GM21737 (cell line): ENCODE results near the gene MEF2C.
"Not testable (repeated sequence)": the region's sequence is repeated elsewhere in the genome, so short reads cannot be mapped to it uniquely, and the experiment has no call there.

Source experiments
- ATAC-seq: cut with Tn5 transposase; IDR thresholded peaks from one replicate; pipeline ENCODE4 v1.9.1; 2021; ENCODE audit warnings: mild to moderate bottlenecking, moderate library complexity; ENCODE audit not compliant: unreplicated experiment

Gene MEF2C

DNA sequence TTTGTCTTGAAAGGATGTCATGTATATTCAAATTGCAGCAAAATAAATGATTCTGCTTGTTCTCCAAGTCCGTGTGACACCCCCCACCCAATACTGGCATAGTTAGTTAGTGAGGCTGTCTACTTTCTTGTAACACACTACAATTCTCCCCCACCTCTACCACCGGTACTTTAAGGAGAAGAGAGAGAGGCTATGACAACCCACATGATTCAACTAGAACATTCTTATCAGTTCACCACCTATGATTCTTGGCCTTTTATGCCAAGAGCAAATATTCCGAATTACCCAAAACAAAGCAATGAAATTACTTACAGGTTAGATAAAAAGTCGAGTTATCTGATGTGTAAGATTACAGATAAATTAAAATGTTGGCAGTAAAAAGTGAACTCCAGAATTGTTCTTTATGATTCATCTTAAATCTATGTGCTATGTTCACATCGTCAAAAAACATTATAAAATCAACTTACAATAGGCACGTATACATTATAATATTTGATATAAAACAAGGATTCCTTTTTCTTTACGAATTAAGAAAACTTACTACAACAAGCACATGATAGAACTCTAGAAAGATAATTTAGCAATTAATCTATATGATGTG is 14.4 kb downstream of the MEF2C start:
- no peak for ATAC-seq

DNA sequence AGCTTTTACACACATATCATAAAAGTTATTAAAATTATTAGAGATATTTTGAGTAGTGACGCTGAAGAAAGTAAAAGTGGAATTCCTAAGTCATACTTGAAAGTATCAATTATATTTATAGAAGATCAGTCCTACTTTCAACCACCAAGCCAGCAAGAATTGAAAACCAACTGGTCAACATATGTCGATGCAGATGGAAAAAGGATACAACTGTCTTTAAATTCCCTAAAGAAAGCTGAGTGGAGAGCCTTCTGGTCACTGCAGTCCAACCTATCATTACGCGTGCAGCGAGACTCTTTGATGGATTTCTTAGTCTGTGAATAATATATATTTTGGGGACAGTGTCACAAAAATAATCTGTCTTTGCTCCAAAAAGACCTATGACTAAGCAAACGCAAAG is 15.3 kb downstream of the MEF2C start:
- no peak for ATAC-seq

DNA sequence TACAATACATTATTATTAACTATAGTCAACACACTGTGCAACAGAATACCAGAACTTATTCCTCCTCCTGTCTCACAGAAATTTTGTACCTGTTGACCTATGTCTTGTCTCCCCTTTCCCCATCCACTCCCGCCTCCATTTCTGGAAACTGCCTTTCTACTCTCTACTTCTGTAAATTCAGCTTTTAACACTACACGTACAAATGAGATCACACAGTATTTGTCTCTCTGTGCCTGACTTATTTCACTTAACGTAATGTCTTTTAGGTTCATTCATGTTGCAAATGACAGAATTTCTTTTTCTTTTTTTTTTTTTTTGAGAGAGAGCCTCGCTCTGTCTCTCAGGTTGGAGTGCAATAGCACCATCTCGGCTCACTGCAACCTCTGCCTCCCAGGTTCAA is 19.5 kb downstream of the MEF2C start:
- ATAC-seq: no peak

DNA sequence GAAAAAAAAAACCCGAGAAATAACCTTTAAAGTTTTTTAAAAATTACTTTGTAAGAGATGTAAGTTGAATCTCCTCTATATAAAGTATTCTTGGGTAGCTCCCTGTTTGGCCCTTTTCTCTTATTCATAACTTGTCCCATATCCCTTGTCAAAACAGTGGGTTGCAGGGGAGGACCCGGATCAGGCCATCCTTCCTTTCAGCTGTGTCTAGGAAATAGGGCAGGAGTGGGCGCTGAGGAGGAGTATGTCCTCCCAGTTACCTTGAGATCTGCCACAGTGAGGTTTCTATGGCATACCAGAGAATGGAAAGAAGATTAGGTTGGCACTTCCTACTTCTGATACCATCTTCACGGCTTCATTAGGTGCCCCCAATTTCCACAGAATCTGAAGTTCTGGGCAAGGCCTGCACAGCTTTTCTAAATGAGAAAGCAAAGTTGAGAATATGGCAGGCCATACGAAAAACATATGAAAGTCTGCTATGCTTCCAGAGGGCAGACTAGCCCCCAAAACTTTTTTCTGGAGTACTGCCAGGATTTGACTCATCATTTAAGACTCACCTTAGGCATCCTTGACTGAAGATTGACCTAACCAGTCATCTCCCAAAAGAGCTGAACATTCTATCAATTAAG is 20.3 kb downstream of the MEF2C start:
- ATAC-seq: no peak

DNA sequence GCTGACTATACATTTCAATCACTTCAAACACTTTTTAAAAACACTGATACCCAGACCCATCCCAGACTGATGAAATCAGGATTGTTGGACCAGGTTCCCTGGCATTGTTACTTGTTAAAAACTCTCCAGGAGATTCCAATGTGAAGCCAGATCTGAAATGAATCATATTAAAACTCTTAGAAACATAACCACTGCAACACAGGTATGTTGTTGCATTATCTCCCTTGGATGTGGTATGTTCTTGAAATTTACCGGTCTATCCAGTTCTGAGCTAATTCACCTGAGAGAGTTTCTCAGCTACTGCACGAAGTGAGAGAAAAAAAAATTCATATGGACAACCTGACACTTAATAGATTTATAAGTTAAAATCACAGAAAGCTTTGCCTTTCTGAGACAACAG is 21.8 kb downstream of the MEF2C start:
- ATAC-seq: no peak

DNA sequence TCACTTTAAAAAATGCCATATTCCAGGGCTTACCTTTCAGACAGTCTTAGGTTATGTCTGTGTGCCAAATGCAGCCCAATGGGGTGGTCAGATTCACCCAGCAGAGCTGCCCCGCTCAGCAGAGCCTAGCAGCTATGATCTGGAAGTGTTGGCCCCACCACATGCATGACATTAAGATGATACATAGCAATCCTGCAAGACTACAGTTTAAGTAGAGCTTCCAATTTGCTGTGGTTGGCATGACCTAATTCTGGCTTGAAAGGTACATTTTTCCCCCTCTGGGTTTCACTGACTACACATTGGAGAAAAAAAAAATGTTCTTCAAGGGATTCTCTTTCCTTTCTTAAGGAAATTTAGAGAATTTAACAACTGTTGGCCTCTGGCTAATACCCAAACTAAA is 22.5 kb downstream of the MEF2C start:
- ATAC-seq: no peak

DNA sequence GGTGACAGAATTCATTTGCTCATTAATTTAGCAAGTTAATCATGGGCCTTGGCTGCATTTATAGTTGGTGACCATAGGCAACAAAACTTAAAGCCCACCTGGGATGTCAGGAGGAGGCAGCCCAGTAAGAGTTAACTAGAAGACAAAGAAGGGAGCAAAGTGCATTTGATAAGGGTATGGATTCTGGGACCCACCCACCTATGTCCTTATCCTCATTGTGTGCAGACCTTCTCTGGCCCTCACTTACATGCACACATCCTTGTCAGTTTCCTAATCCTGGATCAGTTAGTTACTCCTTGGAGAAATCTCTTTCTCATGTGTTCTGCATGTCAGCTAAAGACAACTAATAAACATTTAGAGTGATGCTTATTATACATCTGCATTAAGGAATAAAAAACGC is 24.6 kb downstream of the MEF2C start:
- ATAC-seq: no peak

DNA sequence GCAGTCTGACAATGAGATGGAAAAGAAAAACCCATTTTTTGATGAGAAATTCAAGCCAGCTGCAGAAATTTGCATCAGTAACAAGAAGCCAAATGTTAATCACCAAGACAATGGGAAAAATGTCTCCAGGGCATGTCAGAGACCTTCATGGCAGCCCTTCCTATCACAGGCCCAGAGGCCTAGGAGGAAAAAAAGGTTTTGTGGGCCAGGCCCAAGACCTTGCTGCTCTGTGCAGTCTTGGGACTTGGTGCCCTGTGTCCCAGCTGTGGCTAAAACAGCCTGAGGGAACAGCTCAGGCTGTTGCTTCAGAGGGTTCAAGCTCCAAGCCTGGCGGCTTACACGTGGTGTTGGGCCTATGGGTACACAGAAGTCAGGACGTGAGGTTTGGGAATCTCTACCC is 26.6 kb downstream of the MEF2C start:
- ATAC-seq: not testable (repeated sequence)

DNA sequence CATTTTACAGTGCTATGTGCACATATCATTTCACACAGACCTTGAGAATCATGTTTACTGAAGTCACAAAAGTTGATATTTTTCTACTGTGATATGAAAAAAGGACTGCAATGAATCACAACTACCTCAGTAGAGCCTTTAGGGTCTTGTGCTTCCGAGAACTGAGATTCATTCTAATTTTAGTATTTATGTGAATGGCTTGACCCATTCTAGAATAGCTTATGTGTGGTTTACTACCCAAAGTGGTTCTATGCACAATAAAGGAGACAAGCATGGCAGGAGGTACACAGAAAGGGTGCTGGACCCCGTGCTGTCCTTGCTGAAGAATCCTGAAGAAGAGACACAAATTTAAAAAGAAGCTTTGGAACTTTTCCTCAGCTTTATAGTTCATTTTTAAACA is 28.2 kb downstream of the MEF2C start:
- ATAC-seq: no peak

DNA sequence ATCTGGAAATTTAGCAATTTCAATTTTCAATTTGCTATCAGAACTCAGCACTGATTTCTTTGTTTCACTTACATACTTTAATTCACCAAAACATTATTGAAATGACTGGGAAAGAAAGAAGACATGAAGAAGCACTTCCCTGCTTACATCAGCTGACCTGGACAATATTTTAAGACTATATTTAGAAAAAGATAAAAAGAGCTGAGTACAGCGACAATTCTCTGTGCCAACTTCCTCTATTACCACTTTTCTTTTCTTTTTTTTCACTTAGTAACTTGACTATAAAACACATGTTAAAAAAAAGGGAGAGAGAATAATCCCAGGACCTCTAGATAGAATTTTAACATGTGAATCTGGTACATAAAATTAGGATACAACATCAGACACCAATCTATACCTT is 35.6 kb downstream of the MEF2C start:
- ATAC-seq: no peak

DNA sequence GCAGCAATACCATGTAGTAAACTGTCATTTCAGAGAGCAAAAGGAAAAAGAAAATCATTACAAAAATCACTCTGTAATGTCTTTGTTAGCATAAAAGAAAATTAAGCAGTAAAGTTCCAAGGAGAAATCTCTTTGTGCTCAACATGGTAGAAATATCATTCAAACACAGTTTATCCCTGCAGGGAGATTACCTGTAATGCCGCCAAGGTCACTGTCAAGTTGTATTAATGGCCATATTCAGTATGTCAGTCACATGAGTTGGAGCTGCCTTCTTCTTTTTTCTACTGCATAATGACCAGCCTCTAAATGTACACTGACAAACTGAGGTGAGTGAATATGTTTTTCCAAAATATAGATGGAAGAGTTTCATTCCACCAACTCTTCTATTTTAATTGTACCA is 36.5 kb downstream of the MEF2C start:
- no peak for ATAC-seq

DNA sequence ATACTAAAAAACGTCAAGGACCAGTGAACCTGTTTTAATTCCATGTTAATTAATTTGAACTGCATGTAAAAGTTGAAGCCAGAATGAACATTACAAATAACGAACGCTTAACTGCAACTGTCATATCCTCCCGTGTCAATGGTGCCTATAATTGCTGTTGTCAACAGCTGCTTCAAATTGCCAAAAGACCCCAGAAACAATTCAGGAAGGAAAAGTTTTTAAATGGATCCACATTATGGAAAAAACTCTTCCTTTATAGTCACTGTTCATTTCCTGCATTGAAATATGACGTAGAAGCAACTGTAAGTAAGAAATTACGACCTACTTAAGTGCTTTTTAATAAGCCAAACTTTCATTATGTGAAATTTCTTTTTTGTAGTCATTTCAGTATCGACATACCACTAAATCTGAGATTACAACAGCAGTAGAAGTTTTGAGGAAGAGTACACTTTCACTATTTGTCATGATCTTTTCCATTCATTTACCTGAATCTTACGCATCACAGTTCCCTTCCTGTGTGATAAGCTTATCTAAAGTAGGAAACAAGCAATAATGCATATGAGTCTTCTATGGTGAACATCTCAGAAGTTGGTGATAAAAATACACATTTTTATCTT is 37.8 kb downstream of the MEF2C start:
- no peak for ATAC-seq

DNA sequence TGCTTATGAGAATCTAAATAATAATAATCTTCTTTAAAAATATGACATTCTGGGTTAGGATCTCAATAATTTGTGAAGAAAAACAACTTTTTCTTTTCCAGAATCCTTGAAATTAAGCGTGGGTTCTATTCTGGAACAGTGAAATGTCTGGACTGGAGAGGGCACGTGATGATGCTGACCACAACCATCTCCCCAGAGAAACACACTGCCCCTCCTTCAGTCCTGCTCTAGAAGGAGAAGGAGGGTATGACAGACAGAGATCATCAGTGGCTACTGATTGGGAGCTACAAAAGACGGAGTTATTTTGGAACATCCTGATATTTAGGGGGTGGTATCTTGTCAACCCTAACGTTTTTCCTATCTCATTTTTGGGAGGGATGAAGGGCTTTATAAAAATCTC is 40.2 kb downstream of the MEF2C start:
- ATAC-seq: no peak

DNA sequence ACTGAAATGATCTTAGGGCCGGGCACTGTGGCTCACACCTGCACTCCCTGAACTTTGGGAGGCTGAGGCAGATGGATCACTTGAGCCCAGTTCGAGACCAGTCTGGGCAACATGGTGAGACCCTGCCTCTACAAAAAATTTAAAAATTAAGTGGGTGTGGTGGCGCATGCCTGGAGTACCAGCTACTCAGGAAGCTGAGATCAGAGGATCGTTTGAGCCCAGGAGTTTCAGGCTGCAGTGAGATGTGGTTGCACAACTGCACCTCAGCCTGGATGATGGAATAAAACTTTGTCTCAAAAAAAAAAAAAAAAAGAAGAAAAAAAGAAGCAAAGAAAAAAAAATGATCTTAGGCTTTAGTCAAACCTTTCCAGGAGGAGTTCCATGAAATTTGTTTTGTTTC is 41.8 kb downstream of the MEF2C start:
- no peak for ATAC-seq

DNA sequence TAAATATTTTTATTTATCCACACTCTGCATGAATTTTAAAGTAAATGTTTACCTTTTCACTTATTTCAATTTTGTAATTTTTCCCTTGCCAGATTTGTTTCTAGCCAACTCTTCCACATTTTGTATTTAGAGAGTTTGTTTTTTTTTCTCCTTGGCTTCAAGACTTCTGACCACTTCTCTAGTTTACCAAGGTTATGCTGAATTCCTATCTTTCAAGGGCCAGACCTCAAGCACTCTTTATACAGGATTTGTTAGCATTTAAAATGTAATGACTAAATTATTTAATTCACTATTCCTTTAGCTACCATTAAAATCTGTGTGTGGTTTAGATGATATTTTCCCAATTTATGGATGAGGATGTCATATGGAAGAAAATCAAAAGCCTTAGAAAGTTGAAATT is 42.5 kb downstream of the MEF2C start:
- no peak for ATAC-seq

DNA sequence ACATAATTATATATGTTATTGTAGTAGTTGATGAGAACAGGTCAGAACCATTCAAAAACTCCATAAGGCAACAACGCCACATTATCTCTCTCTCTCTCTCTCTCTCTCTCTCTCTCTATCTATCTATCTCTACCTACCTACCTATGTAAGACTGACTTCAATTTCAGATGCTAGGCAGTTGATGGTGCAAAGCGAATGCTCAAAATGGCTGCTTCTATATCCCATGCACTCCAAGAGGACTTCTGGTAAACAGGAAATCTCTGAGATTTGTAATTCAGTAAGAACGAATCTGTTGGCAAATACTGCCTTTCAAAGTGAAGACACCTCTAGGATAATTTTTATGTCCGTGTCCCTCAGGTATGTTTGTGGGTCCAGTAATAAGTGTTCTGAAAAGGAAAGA is 43.7 kb downstream of the MEF2C start:
- no peak for ATAC-seq

DNA sequence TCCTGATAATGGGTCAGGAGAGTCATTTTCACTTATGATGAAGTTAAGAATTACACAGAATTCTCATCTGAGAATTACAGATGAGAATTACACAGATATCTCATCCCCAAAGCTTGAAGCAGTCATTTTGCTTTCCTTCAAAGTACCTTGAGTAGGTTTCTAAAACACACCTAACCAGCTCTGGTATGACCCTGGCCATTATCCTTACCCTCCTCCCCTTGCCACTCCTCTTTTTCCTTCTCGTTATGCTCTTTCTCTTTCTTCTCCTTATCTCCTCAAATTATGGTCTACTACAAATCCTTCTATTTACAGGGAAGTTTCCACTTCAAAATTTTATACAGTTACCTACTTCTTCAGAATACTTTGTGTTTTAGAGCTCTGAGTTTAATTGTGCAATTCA is 44.5 kb downstream of the MEF2C start:
- ATAC-seq: no peak

DNA sequence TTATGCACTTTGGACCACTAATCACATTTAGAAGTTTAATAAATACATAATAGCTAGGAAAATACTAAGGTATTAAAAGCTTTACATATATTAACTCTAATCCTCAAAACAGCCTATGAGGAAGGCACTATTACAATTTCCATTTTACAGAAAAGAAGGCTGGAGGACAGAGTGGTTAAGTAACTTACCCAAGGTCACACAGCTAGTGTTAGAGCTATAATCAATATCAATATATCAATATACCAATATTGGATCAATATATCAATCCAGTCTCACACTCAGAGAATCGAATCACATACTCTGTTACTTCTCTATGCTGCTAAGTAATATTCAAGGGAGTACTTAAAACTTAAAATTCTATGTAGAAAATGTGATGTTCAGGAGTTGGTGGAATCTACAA is 45.2 kb downstream of the MEF2C start:
- ATAC-seq: no peak

DNA sequence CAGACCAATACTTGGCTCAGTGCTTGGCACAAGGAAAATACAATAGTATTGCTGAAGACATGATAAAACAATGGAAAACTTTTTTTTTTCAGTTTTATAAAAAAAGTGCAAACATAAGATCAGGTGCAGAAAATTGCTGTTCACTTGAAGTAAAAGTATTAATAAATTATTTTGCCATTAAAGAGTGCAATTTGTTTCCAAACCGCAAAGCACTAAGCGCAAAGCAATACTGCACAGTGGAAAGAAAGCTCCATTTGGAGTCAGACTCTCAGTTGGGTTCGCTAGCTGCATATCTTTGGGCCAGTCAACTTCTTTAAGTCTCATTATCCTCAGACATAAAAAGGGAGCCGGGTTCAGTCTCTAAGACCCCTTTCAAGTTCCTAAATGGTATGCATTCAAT is 45.8 kb downstream of the MEF2C start:
- no peak for ATAC-seq

DNA sequence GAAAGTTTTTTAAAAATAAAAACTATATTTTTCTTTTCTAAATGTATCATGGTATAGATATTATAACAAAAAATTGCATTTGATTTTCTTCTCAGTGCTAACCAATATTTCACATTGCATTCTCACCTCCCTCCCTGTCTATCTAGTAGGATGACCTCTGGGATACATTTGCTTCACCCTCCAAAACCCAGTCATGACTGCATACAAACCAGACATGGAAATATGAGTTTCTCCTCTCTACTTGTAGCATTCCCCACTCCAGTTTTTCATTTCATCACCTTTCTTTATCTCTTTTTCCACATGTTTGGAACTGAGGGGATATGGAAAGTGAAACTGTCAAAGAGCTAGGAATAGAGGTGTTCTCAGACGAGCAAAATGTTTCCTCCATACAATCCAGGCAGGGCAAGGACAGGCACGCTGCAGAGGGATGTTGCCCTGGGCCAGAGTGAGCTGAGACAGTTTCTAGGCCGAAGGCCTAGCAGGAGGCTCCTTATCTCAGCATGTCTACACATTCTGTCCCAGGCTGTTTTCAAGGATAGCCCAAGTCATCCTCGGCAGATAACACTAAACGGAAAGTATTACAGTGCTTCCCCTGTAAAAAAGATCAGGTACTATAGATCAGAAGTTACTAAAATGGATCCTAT is 46.7 kb downstream of the MEF2C start:
- no peak for ATAC-seq

DNA sequence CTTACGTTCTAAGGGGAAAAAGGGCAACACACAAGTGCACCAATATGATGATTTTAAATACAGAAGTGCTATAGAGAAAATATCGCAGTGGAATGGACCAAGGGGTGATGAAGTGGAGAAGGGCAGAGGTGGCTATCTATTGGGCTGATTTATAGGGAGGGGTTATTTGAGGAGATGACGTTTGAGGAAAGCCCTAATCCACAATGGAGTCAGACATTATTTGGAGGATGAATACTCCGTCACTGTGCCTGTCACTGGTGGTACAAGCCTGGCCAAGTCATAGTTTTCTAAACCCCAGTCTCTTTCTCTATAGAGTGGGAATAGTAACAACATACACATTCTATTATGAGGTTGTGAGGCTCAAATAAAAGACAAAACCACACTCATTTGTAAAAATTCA is 48.5 kb downstream of the MEF2C start:
- no peak for ATAC-seq

DNA sequence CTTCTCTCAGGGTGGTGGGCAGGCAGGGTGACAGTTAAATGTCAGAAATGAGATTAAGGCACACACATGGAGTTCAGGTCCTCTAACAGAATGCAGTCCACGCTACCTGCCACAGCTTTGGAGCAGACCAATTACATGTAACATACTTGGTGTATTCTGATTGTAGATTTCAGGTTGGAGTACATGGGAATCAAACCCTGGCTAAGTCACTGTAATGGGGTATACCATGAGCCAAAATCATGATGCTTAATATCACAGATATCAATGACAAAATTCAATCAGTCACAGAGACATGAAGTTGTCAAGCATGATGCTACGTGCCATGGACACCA is 48.9 kb downstream of the MEF2C start:
- ATAC-seq: no peak
